Kidney epithelial cell (primary cell): ENCODE results near the gene ADRA1B. TPM values are rescaled to one million over a fixed set of nuclear protein-coding genes. Genes with fewer than 3 reads are reported as not detected.

Experiments used
- DNase-seq: peaks from one replicate; pipeline ENCODE4 v3.0.0-alpha.2; 2010; ENCODE audit warnings: low read depth
- H3K27me3 ChIP-seq: 2 replicates; pipeline ENCODE4 v1.6.0; 2011; ENCODE audit warnings: low read length; ENCODE audit not compliant: control insufficient read depth, insufficient read depth
- H3K36me3 ChIP-seq: 2 replicates; pipeline ENCODE4 v1.5.1; 2011; ENCODE audit warnings: low read length; ENCODE audit not compliant: control insufficient read depth, insufficient read depth
- H3K4me3 ChIP-seq: 2 replicates; pipeline ENCODE4 v1.5.1; 2011; ENCODE audit warnings: low read depth, mild to moderate bottlenecking, control low read depth, low read length
- CTCF ChIP-seq: IDR thresholded peaks from 2 replicates; pipeline ENCODE4 v1.5.1; 2011; ENCODE audit warnings: mild to moderate bottlenecking, moderate library complexity, low read length, control low read depth, inconsistent platforms; ENCODE audit not compliant: insufficient read depth, poor library complexity, severe bottlenecking
- total RNA-seq: library from RNA; depleted of rRNA; stranded (reverse); fragments of >200 nt; gene quantifications from 2 replicates; pipeline ENCODE4 v1.2.3, GENCODE V29; 2015

ADRA1B gene
- total RNA-seq: 2.2 and 2.9 TPM in 2 replicates

GRCh38 chr5:159915904-159916840 lies at the start of gene ADRA1B:
Gene ADRA1B (plus strand): TSS chr5:159916482. CDS start chr5:159916906, 424 bp downstream.
- peak within 1 kb of the TSS; percentile 28 for H3K4me3 ChIP-seq
- no peaks in the 10 kb centered on the region for H3K27me3 ChIP-seq
- no peaks in the 10 kb centered on the region for H3K36me3 ChIP-seq
- peak; percentile 47 for TF ChIP-seq CTCF
- DNase-seq: no peak

DNA sequence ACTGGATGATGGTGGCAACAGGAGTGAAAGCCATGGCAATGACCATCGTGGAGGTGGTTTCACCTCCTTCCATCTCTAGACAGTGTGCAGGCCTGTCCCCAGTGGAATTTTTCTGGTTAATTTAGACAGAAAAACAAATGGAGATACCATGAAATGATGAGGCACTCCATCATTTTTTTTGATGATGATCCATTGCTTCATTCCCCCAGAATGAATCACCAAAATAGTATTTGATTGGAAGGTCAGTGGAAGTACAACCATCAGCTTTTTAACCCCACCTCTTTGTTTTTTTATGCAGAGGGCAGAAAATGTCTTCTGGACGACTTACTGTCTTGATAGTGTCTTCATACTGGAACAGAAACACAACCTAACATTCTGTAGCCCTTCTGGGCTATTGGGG lies 42.6 kb upstream of the ADRA1B start:
- Histone ChIP-seq H3K27me3 (no peaks in the 10 kb centered on the region), H3K4me3 (no peak overlapping the region), H3K36me3 (no peaks in the 10 kb centered on the region)
- DNase-seq: no peak
- no peak for TF ChIP-seq CTCF

DNA sequence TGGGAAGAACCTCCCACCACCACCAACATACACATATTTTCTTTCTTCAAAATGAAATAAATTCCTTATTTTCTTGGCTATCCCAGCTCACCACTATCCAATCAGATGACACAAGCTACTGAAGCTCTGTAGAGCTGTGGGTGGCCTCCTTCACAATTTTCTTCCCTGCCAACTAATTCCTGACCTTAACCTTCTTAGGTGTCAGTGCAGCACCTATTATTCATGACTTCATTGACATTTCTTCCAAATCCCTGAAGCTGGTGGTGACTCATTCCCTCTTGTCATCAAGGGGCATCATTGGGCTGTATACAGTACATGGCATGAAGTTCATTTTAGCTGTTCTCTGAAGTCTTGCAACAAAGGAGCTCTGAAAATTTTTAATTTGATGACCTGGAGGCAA lies 42.0 kb upstream of the ADRA1B start:
- no peaks in the 10 kb centered on the region for H3K27me3 ChIP-seq
- TF ChIP-seq CTCF: no peak
- H3K36me3 ChIP-seq: no peaks in the 10 kb centered on the region
- H3K4me3 ChIP-seq: no peak overlapping the region
- no peak for DNase-seq

GRCh38 chr5:159877016-159877415 lies 39.3 kb upstream of the ADRA1B start:
- TF ChIP-seq CTCF: no peak
- DNase-seq: no peak
- H3K4me3 ChIP-seq: no peak overlapping the region
- no peaks in the 10 kb centered on the region for H3K36me3 ChIP-seq
- H3K27me3 ChIP-seq: no peaks in the 10 kb centered on the region

DNA sequence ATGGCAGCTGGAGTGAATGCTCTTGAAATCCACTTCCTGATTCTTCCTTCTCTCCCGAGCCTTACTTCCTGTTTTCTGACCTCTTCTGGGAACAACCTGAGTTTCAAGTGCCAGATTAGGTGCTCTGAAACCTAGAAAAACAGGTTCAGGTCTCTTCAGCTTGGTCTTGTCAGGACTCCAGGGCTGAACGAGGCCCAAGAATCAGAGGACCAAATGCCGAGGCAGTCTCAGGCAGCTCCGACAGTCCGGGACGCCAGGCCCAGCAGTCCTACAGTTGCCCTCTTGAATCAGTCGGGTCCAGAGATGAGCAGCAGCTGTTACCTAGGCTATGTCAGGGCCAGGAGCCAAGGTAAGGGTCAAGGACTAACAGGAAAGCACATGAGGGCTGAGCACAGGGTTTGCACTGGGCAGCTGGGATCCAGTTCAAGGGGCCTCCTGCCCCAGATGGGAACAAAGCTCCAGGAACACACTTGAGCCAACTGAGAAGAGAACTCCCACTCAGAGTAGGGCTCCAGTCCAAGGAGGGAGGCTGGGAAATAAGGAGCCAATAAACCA lies 38.3 kb upstream of the ADRA1B start:
- no peaks in the 10 kb centered on the region for H3K36me3 ChIP-seq
- TF ChIP-seq CTCF: no peak
- H3K4me3 ChIP-seq: no peak overlapping the region
- no peak for DNase-seq
- H3K27me3 ChIP-seq: no peaks in the 10 kb centered on the region
